ENCODE data around the gene PRKACA. TPM values are rescaled to one million over a fixed set of nuclear protein-coding genes. Genes with fewer than 3 reads are reported as not detected.

PRKACA gene
- total and polyA plus RNA-seq, 10 of the 15 experiments (the other 5 are each of a cell fraction or from before 2014, with no cell fraction given) = 0.53 to 68.5 (median 11.2) TPM

DNA sequence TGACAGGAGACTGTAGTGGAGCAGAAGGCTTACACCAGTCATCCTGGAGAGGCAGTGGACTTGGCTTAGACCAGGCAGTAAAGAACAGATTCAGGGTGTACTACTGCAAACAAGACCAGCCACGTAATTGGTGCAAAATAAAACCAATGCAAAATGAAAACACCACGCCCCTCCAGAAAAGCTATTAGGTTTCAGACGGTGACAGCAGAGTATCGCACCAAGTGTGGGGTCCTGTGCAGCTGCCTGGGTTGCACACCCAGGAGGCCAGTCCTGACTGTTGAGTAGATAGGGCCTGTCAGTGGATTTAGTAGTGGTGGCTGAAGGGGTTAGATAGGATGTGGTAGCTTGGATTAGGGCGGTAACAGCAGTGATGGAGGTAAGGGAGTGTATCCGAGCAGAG is 5.4 kb upstream of the PRKACA start:
- no peaks in the 10 kb centered on the region for H3K9me3 ChIP-seq (replicated peaks; ENCODE audit: control insufficient read depth, insufficient read depth, low read length)
- H3K79me2 ChIP-seq (ENCODE audit: control insufficient read depth, insufficient read depth, low read length) = peaks cover 2% of the 10 kb centered on the region; the same call in 1 of the 2 replicates
- ATAC-seq = no peak
- H4K20me1 ChIP-seq (ENCODE audit: control insufficient read depth, insufficient read depth) = no peaks in the 10 kb centered on the region
- no peak overlapping the region for H3K9ac ChIP-seq (ENCODE audit: control insufficient read depth, insufficient read depth, low read length)
- H2AFZ ChIP-seq (ENCODE audit: control insufficient read depth, low read depth, low read length) = no peak overlapping the region
- H3K4me2 ChIP-seq (ENCODE audit: control insufficient read depth, insufficient read depth) = no peak overlapping the region
- RAD21 ChIA-PET (ENCODE audit: unreplicated experiment) = interaction anchor here (1.0 kb wide), 1 partner anchor 9 kb away, joined by 3 read pairs; no protein-coding TSS in a partner anchor
- BruUV-seq (replicated peaks) = no TSS peak
- WGBS (ENCODE audit: insufficient coverage, insufficient replicate concordance, low lambda C conversion rate, missing lambda C conversion rate) = 100% methylated on average over 6 of the region's 6 CpGs
- SMC1A ChIA-PET (ENCODE audit: uncharacterized antibody, unreplicated experiment) = no interaction called here
- no peak for DNase-seq (ENCODE audit: low read depth, low spot score)
- no peak overlapping the region for H3K27ac ChIP-seq (ENCODE audit: control insufficient read depth, insufficient read depth)
- TF ChIP-seq, protein P1, sequence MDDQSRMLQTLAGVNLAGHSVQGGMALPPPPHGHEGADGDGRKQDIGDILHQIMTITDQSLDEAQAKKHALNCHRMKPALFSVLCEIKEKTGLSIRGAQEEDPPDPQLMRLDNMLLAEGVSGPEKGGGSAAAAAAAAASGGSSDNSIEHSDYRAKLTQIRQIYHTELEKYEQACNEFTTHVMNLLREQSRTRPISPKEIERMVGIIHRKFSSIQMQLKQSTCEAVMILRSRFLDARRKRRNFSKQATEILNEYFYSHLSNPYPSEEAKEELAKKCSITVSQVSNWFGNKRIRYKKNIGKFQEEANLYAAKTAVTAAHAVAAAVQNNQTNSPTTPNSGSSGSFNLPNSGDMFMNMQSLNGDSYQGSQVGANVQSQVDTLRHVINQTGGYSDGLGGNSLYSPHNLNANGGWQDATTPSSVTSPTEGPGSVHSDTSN (IDR thresholded peaks at IDR 0.05; ENCODE audit: insufficient replicate concordance, low read depth, low read length) = no peak
- TF ChIP-seq POLR2A (IDR thresholded peaks at IDR 0.05; ENCODE audit: low read depth, low read length) (no peak), SUZ12 (IDR thresholded peaks at IDR 0.05; ENCODE audit: unreplicated experiment) (no peak), NR2F1 (conservative IDR thresholded peaks at IDR 0.05) (no peak), POU2F2 (IDR thresholded peaks at IDR 0.05; ENCODE audit: borderline replicate concordance, low read depth, low read length) (no peak), NFYA (IDR thresholded peaks at IDR 0.05; ENCODE audit: borderline replicate concordance, low read depth, low read length) (no peak), ZSCAN29 (IDR thresholded peaks at IDR 0.05) (no peak), IKZF1 (conservative IDR thresholded peaks at IDR 0.05) (no peak)
- TF ChIP-seq, protein P2, sequence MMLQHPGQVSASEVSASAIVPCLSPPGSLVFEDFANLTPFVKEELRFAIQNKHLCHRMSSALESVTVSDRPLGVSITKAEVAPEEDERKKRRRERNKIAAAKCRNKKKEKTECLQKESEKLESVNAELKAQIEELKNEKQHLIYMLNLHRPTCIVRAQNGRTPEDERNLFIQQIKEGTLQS (IDR thresholded peaks at IDR 0.05; ENCODE audit: borderline replicate concordance, extremely low read depth, low read depth, low read length) = no peak
- H3K36me3 ChIP-seq (ENCODE audit: control insufficient read depth in 2 of 2, insufficient read depth in 2 of 2, low read length in 1 of 2) = peaks cover 2 to 12% of the 10 kb centered on the region in 2 experiments; a peak in 2 of 4 replicates
- in situ Hi-C loops (cut with MboI) (no loop called here), intact Hi-C loops (cut with micrococcal nuclease; ENCODE audit: unreplicated experiment) (no loop called here)
- POLR2A ChIA-PET = no interaction called here
- no peaks in the 10 kb centered on the region for H3K27me3 ChIP-seq (replicated peaks in 1 of 2; ENCODE audit: control insufficient read depth in 2 of 2, insufficient read depth in 2 of 2, low read length in 1 of 2)
- H3K4me1 ChIP-seq (ENCODE audit: control insufficient read depth, insufficient read depth, low read length) = peaks cover 16% of the 10 kb centered on the region
- CTCF ChIA-PET = interaction anchor here (3.2 kb wide), 1 partner anchor 14 kb away, joined by 14 read pairs; the partner anchor contains the start of gene ASF1B
- no peak overlapping the region for H3K4me3 ChIP-seq
- no peak for FAIRE-seq

Data from GM12878 (cell line).